GM21423 (cell line): ENCODE measurements around the gene C6orf62.
"Not testable (repeated sequence)": the region's sequence is repeated elsewhere in the genome, so short reads cannot be mapped to it uniquely, and the experiment has no call there.

Experiments
- ATAC-seq: cut with Tn5 transposase; IDR thresholded peaks from one replicate; pipeline ENCODE4 v1.9.1; 2021; ENCODE audit warnings: mild to moderate bottlenecking, moderate library complexity; ENCODE audit not compliant: unreplicated experiment

C6orf62 gene

GRCh38 chr6:24719125-24719971, at the start of gene C6orf62:
C6orf62 (minus strand) TSS chr6:24719154; CDS start chr6:24718668, 486 bp downstream.
- no peak for ATAC-seq

- ATAC-seq, result no peak
These were observed 49.4 kb upstream of the C6orf62 start for GRCh38 chr6:24768361-24768760.

- peak; percentile 60 for ATAC-seq
These were observed 47.9 kb upstream of the C6orf62 start for GRCh38 chr6:24766680-24767462.

GRCh38 chr6:24765968-24766367, 47.0 kb upstream of the C6orf62 start:
- ATAC-seq, result not testable (repeated sequence)

GRCh38 chr6:24764833-24765828, 46.2 kb upstream of the C6orf62 start:
- not testable (repeated sequence) for ATAC-seq

GRCh38 chr6:24763578-24763977, 44.6 kb upstream of the C6orf62 start:
- no peak for ATAC-seq

GRCh38 chr6:24761851-24762250, 42.9 kb upstream of the C6orf62 start:
- no peak for ATAC-seq

GRCh38 chr6:24761193-24761835, 42.4 kb upstream of the C6orf62 start:
- ATAC-seq, result no peak

- ATAC-seq, result no peak
These were observed 41.3 kb upstream of the C6orf62 start for GRCh38 chr6:24760210-24760609.

- ATAC-seq, result no peak
These were observed 40.8 kb upstream of the C6orf62 start for GRCh38 chr6:24759718-24760117.

- ATAC-seq, result no peak
These were observed 38.7 kb upstream of the C6orf62 start for GRCh38 chr6:24757611-24758010.

GRCh38 chr6:24755279-24755678, 36.3 kb upstream of the C6orf62 start:
- no peak for ATAC-seq

GRCh38 chr6:24754378-24754777, 35.4 kb upstream of the C6orf62 start:
- ATAC-seq, result not testable (repeated sequence)

- ATAC-seq, result no peak
These were observed 34.6 kb upstream of the C6orf62 start for GRCh38 chr6:24753545-24753944.

GRCh38 chr6:24752917-24753492, 34.1 kb upstream of the C6orf62 start:
- ATAC-seq, result no peak

- ATAC-seq, result no peak
These were observed 33.5 kb upstream of the C6orf62 start for GRCh38 chr6:24752503-24752902.

GRCh38 chr6:24750878-24751277, 31.9 kb upstream of the C6orf62 start:
- not testable (repeated sequence) for ATAC-seq

GRCh38 chr6:24749297-24749696, 30.3 kb upstream of the C6orf62 start:
- no peak for ATAC-seq

GRCh38 chr6:24744911-24745310, 26.0 kb upstream of the C6orf62 start:
- no peak for ATAC-seq

GRCh38 chr6:24743944-24744335, 25.0 kb upstream of the C6orf62 start:
- ATAC-seq, result peak; percentile 38
